GM23338 (cell line): ENCODE measurements around the gene SRPRA. TPM values are rescaled to one million over a fixed set of nuclear protein-coding genes. Genes with fewer than 3 reads are reported as not detected.

ENCODE experiments used
- ATAC-seq: fragments of 200-7000 bp; cut with Tn5 transposase; 3 replicates; pipeline ENCODE4 v1.9.1; 2020
- DNase-seq: peaks from one replicate; pipeline ENCODE4 v3.0.0-alpha.2; 2015; ENCODE audit warnings: low spot score
- H2AFZ ChIP-seq: fragments of 200-600 bp; sonication (generic); 2 replicates; pipeline ENCODE4 v1.8.0; 2016; ENCODE audit warnings: antibody characterized with exemption, mild to moderate bottlenecking, moderate library complexity
- H3F3A ChIP-seq: fragments of 200-600 bp; sonication (generic); replicated peaks from 2 replicates; pipeline ENCODE4 v1.8.0; 2017; ENCODE audit warnings: antibody characterized with exemption, mixed run types, low read depth
- H3K27ac ChIP-seq: fragments of 200-600 bp; sonication (generic); 2 replicates; pipeline ENCODE4 v1.6.1; 2016; ENCODE audit warnings: low read depth
- H3K27me3 ChIP-seq: fragments of 200-600 bp; sonication (generic); 2 replicates; pipeline ENCODE4 v1.8.0; 2016; ENCODE audit warnings: mild to moderate bottlenecking, mixed run types, moderate library complexity; ENCODE audit not compliant: insufficient read depth
- H3K36me3 ChIP-seq: fragments of 200-600 bp; sonication (generic); 2 replicates; pipeline ENCODE4 v1.8.0; 2016; ENCODE audit warnings: mild to moderate bottlenecking; ENCODE audit not compliant: insufficient read depth
- H3K4me1 ChIP-seq: fragments of 200-600 bp; sonication (generic); 2 replicates; pipeline ENCODE4 v1.8.0; 2016; ENCODE audit warnings: mild to moderate bottlenecking, moderate library complexity; ENCODE audit not compliant: insufficient read depth
- H3K4me2 ChIP-seq: fragments of 200-600 bp; sonication (generic); 2 replicates; pipeline ENCODE4 v1.7.1; 2017; ENCODE audit warnings: mixed run types
- H3K4me3 ChIP-seq: fragments of 200-600 bp; sonication (generic); 2 replicates; pipeline ENCODE4 v1.6.1; 2016; ENCODE audit warnings: mixed run types
- H3K79me2 ChIP-seq: fragments of 200-600 bp; sonication (generic); replicated peaks from 2 replicates; pipeline ENCODE4 v1.8.0; 2017; ENCODE audit warnings: mild to moderate bottlenecking; ENCODE audit not compliant: insufficient read depth
- H3K9me2 ChIP-seq: fragments of 200-600 bp; sonication (generic); 2 replicates; pipeline ENCODE4 v1.8.0; 2017; ENCODE audit not compliant: insufficient read depth
- H4K20me1 ChIP-seq: fragments of 200-600 bp; sonication (generic); replicated peaks from 2 replicates; pipeline ENCODE4 v1.8.0; 2017; ENCODE audit warnings: mild to moderate bottlenecking; ENCODE audit not compliant: insufficient read depth
- H3K27ac Mint-ChIP-seq: 2 replicates; pipeline ENCODE4 v1.8.0; 2020; ENCODE audit warnings: inconsistent platforms, mild to moderate bottlenecking, moderate library complexity, mixed read lengths
- H3K27me3 Mint-ChIP-seq: 3 replicates; pipeline ENCODE4 v1.8.0; 2022; ENCODE audit warnings: low read depth, mild to moderate bottlenecking, moderate library complexity, mixed read lengths, inconsistent platforms; ENCODE audit not compliant: insufficient read depth, poor library complexity
- H3K36me3 Mint-ChIP-seq: 3 replicates; pipeline ENCODE4 v1.8.0; 2021; ENCODE audit warnings: low read depth, mild to moderate bottlenecking, inconsistent platforms, moderate library complexity, mixed read lengths
- H3K4me1 Mint-ChIP-seq: 3 replicates; pipeline ENCODE4 v1.8.0; 2020; ENCODE audit warnings: mild to moderate bottlenecking, inconsistent platforms, mixed read lengths
- H3K4me3 Mint-ChIP-seq: 3 replicates; pipeline ENCODE4 v1.8.0; 2021; ENCODE audit warnings: moderate library complexity, mild to moderate bottlenecking, inconsistent platforms, mixed read lengths
- H3K9me3 Mint-ChIP-seq: 3 replicates; pipeline ENCODE4 v1.8.0; 2020; ENCODE audit warnings: moderate library complexity, mild to moderate bottlenecking, inconsistent platforms, mixed read lengths
- ETS1 ChIP-seq: IDR thresholded peaks from 2 replicates; pipeline ENCODE4 v1.6.1; 2016; ENCODE audit warnings: antibody characterized with exemption
- EZH2 ChIP-seq: fragments of 200-600 bp; sonication (generic); IDR thresholded peaks from one replicate; pipeline ENCODE4 v1.8.0; 2017; ENCODE audit warnings: antibody characterized with exemption, mild to moderate bottlenecking, low read depth; ENCODE audit not compliant: unreplicated experiment
- EZH2phosphoT487 ChIP-seq: fragments of 200-600 bp; sonication (generic); IDR thresholded peaks from one replicate; pipeline ENCODE4 v1.8.1; 2018; ENCODE audit warnings: antibody characterized with exemption; ENCODE audit not compliant: unreplicated experiment
- ZNF114 ChIP-seq: fragments of 250-450 bp; sonication (Bioruptor Pico); IDR thresholded peaks from 2 replicates; pipeline ENCODE4 v1.5.0; 2020; ENCODE audit warnings: mild to moderate bottlenecking, moderate library complexity
- ZNF462 ChIP-seq: fragments of 250-450 bp; sonication (Bioruptor Pico); IDR thresholded peaks from 2 replicates; pipeline ENCODE4 v1.5.0; 2020; ENCODE audit warnings: mild to moderate bottlenecking, moderate library complexity
- polyA plus RNA-seq: library from polyadenylated mRNA; unstranded; fragments of >200 nt; fragmentation: Nextera tagmentation; extraction: Ambion mirVana; gene quantifications from 2 replicates; pipeline ENCODE4 v1.2.1, GENCODE V29; 2016
- total RNA-seq: library from RNA; depleted of rRNA; stranded (reverse); fragments of >200 nt; shearing (Covaris generic); gene quantifications from 2 replicates; pipeline ENCODE4 v1.2.3, GENCODE V29; 2014

Gene SRPRA
- total and polyA plus RNA-seq, 2 experiments from 2014 or later, result 27.1 to 53.2 TPM

GRCh38 chr11:126263489-126263888 lies 5.2 kb downstream of the SRPRA start:
- H3K4me2 ChIP-seq, result no peak overlapping the region
- ATAC-seq (no peak), DNase-seq (no peak)
- H3K9me2 ChIP-seq, result no peaks in the 10 kb centered on the region
- H3K27ac ChIP-seq, result no peak overlapping the region
- peaks cover 27% of the 10 kb centered on the region; the same call in 1 of the 2 replicates for H3F3A ChIP-seq
- peaks cover 9% of the 10 kb centered on the region; the same call in 1 of the 2 replicates for H3K4me1 ChIP-seq
- peaks cover 5% of the 10 kb centered on the region for H3K27me3 Mint-ChIP-seq
- TF ChIP-seq ZNF462 (CRISPR knock-in tag) (no peak), ETS1 (no peak), ZNF114 (no peak), EZH2 (no peak), EZH2phosphoT487 (no peak)
- peaks cover 18% of the 10 kb centered on the region for H3K79me2 ChIP-seq
- no peak overlapping the region for H3K4me3 ChIP-seq
- no peak overlapping the region for H3K27ac Mint-ChIP-seq
- H3K4me1 Mint-ChIP-seq, result peaks cover 4% of the 10 kb centered on the region; the same call in 2 of the 3 replicates
- 0 out of 2 replicates have a peak, but pooled peaks cover 11% of the 10 kb centered on the region for H4K20me1 ChIP-seq
- H3K27me3 ChIP-seq, result no peaks in the 10 kb centered on the region
- peaks cover 51% of the 10 kb centered on the region for H3K36me3 ChIP-seq
- peaks cover 70% of the 10 kb centered on the region for H3K36me3 Mint-ChIP-seq
- no peak overlapping the region for H2AFZ ChIP-seq
- H3K9me3 Mint-ChIP-seq, result no peaks in the 10 kb centered on the region
- H3K4me3 Mint-ChIP-seq, result no peak overlapping the region
